HL-60 (cell line): ENCODE measurements around the gene CAB39L.

Experiments
- DNase-seq, 2 experiments: peaks; one replicate each; pipeline ENCODE4 v3.0.0-alpha.2; 2010 to 2020; ENCODE audit warnings: low read depth in 1 of 2, low spot score in 1 of 2
- H3K27ac ChIP-seq: fragments of 250-450 bp; sonication (Bioruptor Pico); replicated peaks from 2 replicates; pipeline ENCODE4 v1.5.1; 2020; ENCODE audit warnings: mild to moderate bottlenecking, moderate library complexity
- H3K27me3 ChIP-seq: fragments of 250-450 bp; sonication (Bioruptor Pico); 2 replicates; pipeline ENCODE4 v1.5.1; 2021; ENCODE audit warnings: mild to moderate bottlenecking, moderate library complexity; ENCODE audit not compliant: insufficient read depth, poor library complexity, severe bottlenecking
- H3K4me3 ChIP-seq: replicated peaks from 2 replicates; pipeline ENCODE4 v1.5.1; 2011; ENCODE audit warnings: mild to moderate bottlenecking, control low read depth, low read length; ENCODE audit not compliant: insufficient read depth
- CTCF ChIP-seq: IDR thresholded peaks from one replicate; pipeline ENCODE4 v1.5.1; 2011; ENCODE audit warnings: low read length, control low read depth, inconsistent platforms; ENCODE audit not compliant: insufficient read depth
- GABPA ChIP-seq: IDR thresholded peaks from 2 replicates; pipeline ENCODE4 v1.6.1; 2012; ENCODE audit warnings: low read depth
- POLR2AphosphoS5 ChIP-seq: IDR thresholded peaks from 2 replicates; pipeline ENCODE4 v1.6.1; 2012; ENCODE audit warnings: low read depth
- REST ChIP-seq: IDR thresholded peaks from 2 replicates; pipeline ENCODE4 v1.6.1; 2012; ENCODE audit warnings: low read depth; ENCODE audit not compliant: insufficient replicate concordance
- SPI1 ChIP-seq: IDR thresholded peaks from 2 replicates; pipeline ENCODE4 v1.6.1; 2012; ENCODE audit warnings: low read depth, mild to moderate bottlenecking, borderline replicate concordance

Gene CAB39L

GRCh38 chr13:49439609-49440008, 4.3 kb downstream of the CAB39L start:
- no peak overlapping the region for H3K4me3 ChIP-seq
- H3K27me3 ChIP-seq, result no peaks in the 10 kb centered on the region
- TF ChIP-seq CTCF (no peak), GABPA (no peak), REST (no peak), SPI1 (no peak), POLR2AphosphoS5 (no peak)
- no peak for DNase-seq
- H3K27ac ChIP-seq, result no peak overlapping the region

- TF ChIP-seq CTCF (no peak), SPI1 (no peak), POLR2AphosphoS5 (no peak), REST (no peak), GABPA (no peak)
Observed at GRCh38 chr13:49437705-49438104, 6.2 kb downstream of the CAB39L start.

GRCh38 chr13:49436890-49437289, 7.0 kb downstream of the CAB39L start:
- no peak overlapping the region for H3K4me3 ChIP-seq
- H3K27me3 ChIP-seq, result no peaks in the 10 kb centered on the region
- H3K27ac ChIP-seq, result no peak overlapping the region
- TF ChIP-seq POLR2AphosphoS5, result no peak
- no peak for TF ChIP-seq GABPA
- TF ChIP-seq SPI1, result no peak
- TF ChIP-seq REST, result no peak
- no peak for TF ChIP-seq CTCF
- DNase-seq, result no peak

More at GRCh38 chr13:49437705-49438104, 6.2 kb downstream of the CAB39L start:
- no peak for DNase-seq
- Histone ChIP-seq H3K27me3 (no peaks in the 10 kb centered on the region), H3K4me3 (no peak overlapping the region), H3K27ac (no peak overlapping the region)
